GM21717 (cell line): ENCODE measurements around the gene DIPK1A.

Experiments used
- ATAC-seq: cut with Tn5 transposase; IDR thresholded peaks from one replicate; pipeline ENCODE4 v1.9.1; 2021; ENCODE audit warnings: mild to moderate bottlenecking, moderate library complexity; ENCODE audit not compliant: unreplicated experiment

Gene DIPK1A

DNA sequence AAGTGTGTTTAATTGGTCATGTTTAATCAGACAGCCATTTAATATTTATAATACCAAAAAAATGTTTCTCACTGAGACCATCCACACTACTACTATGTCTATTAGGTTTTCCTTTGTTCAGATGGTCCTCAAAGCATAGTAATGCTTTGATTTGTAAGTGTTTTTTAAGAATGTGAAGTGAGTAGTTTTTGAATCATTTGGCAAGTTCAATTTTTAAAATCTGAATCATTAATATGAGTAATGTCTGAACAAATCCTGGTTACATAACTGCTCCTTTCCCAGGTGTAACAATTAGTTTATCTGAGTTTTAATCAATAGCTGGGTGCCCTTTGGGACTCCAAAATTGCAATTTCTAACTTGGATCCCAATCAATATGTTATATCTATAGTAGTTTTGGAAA is 152.9 kb downstream of the DIPK1A start:
- no peak for ATAC-seq

DNA sequence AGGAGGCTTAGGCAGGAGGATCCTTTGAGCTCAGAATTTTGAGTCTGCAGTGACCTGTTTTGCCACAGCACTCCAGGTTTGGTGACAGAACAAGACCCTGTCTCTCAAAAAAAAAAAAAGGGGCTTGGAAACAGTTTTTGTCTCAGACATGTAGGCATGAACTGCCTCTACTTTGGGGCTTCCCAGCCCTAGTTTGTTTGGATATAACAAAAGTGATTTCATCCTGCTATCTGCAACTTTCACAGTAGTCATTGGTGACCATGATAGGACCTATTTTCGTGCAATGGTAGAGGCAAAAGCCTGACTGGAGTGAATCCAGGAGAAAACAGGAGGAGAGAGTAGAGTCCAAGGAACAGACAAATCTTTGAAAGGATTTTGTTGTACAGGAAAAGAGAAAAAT is 156.0 kb downstream of the DIPK1A start:
- no peak for ATAC-seq

DNA sequence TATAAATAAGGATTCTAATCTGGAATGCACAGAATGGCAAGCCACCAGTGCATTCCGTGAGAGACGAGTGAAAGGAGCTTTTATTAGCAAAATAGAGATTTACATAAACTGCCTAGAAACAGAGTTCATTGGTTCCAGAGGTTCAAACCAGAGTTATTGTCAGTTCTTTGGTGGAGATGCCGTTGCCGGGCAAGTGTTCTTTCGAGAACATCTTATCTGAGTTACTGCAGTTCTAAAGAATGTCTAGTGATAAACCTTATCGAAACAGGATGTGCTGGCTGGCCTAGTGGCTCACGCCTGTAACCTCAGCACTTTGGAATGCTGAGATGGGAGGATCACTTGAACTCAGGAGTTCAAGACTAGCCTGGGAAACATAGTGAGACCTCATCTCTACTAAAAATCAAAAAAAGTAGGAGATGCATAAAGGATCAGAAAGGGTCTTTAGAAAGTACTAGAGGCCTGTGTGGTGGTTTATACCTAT is 156.5 kb downstream of the DIPK1A start:
- ATAC-seq = no peak

- ATAC-seq = no peak
Observed at GRCh38 chr1:92803140-92803887, 157.9 kb downstream of the DIPK1A start.

DNA sequence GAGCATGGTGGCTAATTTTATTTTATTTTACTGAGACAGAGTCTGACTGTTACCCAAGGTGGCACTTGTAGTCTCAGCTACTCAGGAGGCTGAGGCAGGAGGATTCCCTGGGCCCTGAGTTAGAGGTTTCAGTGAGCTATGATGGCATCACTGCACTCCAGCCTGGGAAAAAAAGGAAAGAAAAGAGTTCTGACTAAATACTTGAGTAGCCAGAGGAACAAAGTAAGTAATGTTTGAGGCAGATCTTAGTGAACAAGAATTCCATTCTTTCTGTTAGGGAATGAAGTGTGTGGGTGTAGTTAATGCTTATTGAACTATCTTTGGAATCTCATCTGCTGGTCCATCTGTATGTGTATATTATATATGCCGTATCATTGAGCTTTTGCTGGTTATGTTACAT is 163.3 kb downstream of the DIPK1A start:
- ATAC-seq = no peak

GRCh38 chr1:92797297-92797696 is 164.0 kb downstream of the DIPK1A start:
- ATAC-seq = no peak

DNA sequence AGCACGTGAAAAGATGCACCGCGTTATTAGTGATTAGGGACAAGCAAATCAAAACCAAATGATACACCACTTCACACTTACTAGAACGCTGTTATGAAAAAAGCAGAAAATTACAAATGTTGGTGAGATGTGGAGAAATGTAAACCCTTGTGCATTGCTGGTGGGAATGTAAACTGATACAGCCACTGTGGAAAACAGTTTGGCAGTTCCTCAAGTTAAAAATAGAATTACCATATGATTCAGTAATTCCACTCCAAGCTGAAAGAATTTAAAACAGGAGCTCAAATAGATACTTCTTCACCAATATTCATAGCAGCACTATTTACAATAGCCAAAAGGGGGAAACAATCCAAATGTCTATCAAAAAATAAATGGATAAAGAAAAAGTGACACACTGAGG is 166.1 kb downstream of the DIPK1A start:
- ATAC-seq = no peak

DNA sequence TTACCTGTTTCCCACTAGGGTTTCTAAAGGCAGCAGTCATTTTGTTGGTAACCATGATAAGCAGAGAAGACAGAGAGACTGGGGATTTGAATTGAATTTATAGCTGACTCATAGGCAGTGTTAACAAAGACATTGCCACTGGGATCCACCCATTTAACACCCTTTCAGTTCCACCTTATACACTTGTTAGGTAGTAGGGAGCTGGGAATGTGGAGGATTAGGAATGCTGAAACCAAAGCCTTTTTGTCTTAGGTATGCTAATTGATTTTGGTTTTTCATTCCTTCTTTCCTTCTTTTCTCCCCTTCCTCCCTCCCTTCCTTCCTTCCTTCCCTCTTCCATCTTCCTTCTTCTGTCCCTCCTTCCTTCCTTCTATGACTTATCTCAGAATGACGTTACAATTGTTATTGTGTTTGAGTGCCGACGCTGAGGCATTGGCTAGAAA is 168.9 kb downstream of the DIPK1A start:
- ATAC-seq = no peak
